ENCODE data around the gene C1orf116.

DNA sequence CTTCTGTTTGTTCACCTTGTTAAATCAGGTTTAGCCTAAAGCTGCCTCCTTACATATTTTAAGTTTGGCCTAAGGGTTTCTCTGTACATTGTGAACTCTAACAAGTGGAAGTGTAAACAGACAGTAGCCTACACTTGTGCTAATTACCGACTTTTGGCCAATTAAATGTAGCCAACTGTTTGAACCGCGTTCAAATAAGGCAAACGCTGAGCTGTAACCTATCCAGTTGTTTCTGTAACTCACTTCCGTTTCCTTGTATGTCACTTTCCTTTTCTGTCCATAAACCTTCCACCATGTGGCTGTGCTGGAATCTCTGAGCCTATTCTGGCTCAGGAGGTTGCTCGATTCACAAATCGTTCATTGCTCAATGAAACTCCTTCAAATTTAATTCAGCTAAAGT lies 54.3 kb downstream of the C1orf116 start:
- no peak for TF ChIP-seq POLR2AphosphoS5 (IDR thresholded peaks at IDR 0.05; ENCODE audit: low read depth, low read length)
- TF ChIP-seq, protein P1, sequence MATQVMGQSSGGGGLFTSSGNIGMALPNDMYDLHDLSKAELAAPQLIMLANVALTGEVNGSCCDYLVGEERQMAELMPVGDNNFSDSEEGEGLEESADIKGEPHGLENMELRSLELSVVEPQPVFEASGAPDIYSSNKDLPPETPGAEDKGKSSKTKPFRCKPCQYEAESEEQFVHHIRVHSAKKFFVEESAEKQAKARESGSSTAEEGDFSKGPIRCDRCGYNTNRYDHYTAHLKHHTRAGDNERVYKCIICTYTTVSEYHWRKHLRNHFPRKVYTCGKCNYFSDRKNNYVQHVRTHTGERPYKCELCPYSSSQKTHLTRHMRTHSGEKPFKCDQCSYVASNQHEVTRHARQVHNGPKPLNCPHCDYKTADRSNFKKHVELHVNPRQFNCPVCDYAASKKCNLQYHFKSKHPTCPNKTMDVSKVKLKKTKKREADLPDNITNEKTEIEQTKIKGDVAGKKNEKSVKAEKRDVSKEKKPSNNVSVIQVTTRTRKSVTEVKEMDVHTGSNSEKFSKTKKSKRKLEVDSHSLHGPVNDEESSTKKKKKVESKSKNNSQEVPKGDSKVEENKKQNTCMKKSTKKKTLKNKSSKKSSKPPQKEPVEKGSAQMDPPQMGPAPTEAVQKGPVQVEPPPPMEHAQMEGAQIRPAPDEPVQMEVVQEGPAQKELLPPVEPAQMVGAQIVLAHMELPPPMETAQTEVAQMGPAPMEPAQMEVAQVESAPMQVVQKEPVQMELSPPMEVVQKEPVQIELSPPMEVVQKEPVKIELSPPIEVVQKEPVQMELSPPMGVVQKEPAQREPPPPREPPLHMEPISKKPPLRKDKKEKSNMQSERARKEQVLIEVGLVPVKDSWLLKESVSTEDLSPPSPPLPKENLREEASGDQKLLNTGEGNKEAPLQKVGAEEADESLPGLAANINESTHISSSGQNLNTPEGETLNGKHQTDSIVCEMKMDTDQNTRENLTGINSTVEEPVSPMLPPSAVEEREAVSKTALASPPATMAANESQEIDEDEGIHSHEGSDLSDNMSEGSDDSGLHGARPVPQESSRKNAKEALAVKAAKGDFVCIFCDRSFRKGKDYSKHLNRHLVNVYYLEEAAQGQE (IDR thresholded peaks at IDR 0.05; ENCODE audit: insufficient read depth in 1 of 2, low read depth in 2 of 2, low read length in 2 of 2), result no peak
- TF ChIP-seq TAF1 (IDR thresholded peaks at IDR 0.05; ENCODE audit: borderline replicate concordance, insufficient read depth, low read length), result no peak

All from PFSK-1 (cell line).